T47D (cell line): ENCODE results near the gene ABCG8.
"Not testable (repeated sequence)": the region's sequence is repeated elsewhere in the genome, so short reads cannot be mapped to it uniquely, and the experiment has no call there.

Source experiments
- DNase-seq, 2 experiments: peaks; one replicate each; pipeline versions ENCODE4 v3.0.0 to v3.0.0-alpha.2; 2011 to 2012; ENCODE audit warnings: low read depth in 1 of 2, low spot score in 1 of 2
- JUND ChIP-seq: IDR thresholded peaks from 2 replicates; pipeline ENCODE4 v1.6.1; 2012; ENCODE audit warnings: low read depth
- in situ Hi-C: cut with HindIII; loops from 2 replicates; pipeline ENCODE4 v1.10.0; 2016; ENCODE audit warnings: low sequenced_read_pairs, low pct_unique_long_range_greater_than_20kb

Gene ABCG8

DNA sequence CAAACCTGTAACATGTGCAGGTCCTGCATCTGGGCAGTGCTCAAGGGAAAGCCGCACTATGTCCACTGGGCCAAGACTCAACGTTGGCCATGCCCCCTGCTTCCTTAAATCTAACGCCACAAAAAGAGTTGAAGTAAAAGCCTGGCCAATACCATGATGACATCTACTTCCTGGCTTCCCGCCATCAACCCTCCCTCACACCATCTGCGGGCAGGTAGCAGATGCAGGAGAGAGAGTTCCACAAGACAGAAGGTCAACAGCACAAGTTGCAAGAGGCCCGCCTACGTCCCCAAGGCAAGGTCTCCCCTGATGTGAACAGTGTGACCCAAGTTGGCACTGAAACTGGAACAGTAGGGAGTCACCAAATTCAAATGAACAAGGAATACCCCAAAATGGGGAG, 48.4 kb downstream of the ABCG8 start:
- in situ Hi-C loops: no loop called here
- TF ChIP-seq JUND: no peak

DNA sequence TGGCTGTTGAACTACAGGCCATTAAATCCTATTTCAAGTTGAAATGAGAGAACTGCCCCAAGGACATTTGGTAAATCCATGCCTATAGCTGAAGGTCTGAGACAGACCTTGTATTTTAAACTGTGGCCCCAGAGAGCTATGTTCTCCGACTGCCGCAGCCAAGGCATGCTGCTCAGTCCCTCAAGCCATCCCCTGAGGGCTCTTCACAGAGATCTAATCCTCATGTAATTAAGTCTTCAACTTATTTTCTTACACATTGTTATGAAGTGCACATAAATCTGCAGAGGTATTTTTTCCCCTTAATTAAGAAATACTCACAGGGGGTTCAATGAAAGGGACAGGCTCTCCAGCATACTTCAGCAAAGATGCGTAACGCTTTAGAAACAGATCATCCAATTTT, 50.6 kb downstream of the ABCG8 start:
- in situ Hi-C loops: no loop called here
- no peak for DNase-seq
- no peak for TF ChIP-seq JUND

More for the DNA sequence above, 48.4 kb downstream of the ABCG8 start:
- no peak for DNase-seq

DNA sequence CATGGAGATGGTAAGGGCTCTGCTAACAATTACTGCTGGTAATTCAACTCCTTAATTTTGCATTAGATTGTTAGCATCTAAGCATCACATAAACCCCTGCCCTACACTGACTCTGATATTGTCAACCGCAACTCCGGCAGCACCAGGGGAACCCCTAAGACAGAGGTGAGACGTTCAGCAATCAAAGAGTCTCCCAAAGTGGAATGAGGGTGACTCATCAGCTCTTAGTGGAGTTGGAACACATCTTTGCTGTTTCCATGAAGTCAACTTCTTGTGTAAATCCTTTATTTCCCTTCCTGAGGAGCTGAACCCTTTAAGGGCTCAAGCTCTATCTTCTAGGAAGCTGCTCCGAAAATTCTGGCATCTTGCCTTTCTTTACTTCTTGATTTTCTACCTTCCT, 52.1 kb downstream of the ABCG8 start:
- in situ Hi-C loops: no loop called here
- no peak for DNase-seq
- TF ChIP-seq JUND: no peak

DNA sequence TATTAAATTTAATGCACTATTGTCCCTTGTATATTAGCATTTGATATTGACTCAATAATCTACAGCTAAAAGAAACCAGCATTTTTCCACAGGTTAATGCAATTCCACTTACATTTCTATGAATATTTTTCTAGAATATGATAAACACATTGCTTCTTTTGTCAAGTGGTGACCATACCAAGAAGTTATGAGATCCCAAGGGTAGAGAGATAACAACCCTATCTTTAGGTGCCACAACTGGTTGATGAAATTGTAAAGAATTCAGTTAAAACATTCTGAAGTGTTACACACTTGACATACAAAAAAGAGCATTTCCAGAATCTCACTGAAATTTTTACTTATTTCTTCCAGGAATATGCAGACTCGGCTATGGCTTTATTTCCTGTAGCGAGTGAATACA, 56.0 kb downstream of the ABCG8 start:
- no peak for TF ChIP-seq JUND
- DNase-seq: no peak
- in situ Hi-C loops: no loop called here

DNA sequence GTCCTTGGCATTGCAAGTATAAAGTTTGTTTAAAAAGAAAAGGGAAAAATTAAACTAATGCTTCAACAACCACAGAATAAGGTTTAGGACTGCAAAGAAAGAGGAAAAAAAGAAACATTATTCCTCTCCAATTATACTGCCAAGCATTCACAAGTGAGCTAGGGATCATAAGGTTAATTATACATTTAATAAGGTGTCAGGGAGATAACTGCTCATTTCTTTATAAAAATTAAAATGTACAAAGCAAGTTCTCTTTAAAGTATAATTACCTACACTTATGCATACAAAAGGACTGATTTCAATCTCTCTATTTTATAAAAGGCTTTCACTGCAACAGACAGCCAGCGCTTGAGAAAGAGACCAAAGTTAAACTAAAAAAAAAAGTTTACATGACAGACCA, 58.1 kb downstream of the ABCG8 start:
- in situ Hi-C loops: no loop called here
- no peak for TF ChIP-seq JUND
- no peak for DNase-seq

DNA sequence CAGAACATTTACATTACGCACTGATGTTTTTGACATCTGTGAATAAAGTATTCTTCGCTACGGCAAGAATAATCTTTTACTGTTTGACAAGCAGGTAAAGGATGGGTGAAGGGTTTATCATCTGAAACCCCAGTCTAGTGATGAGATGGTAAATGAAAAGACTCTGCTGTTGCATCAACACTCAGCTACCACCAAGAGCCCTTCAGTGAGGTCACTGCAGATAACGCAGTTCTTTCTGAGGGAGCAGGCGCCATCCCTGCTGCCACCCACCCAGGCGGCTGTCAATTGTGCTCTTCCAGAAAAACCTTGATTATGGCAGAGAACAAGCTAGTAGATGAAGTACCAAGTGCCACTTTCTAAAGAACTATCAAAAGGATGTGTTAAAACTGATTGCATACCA, 58.7 kb downstream of the ABCG8 start:
- no peak for TF ChIP-seq JUND

DNA sequence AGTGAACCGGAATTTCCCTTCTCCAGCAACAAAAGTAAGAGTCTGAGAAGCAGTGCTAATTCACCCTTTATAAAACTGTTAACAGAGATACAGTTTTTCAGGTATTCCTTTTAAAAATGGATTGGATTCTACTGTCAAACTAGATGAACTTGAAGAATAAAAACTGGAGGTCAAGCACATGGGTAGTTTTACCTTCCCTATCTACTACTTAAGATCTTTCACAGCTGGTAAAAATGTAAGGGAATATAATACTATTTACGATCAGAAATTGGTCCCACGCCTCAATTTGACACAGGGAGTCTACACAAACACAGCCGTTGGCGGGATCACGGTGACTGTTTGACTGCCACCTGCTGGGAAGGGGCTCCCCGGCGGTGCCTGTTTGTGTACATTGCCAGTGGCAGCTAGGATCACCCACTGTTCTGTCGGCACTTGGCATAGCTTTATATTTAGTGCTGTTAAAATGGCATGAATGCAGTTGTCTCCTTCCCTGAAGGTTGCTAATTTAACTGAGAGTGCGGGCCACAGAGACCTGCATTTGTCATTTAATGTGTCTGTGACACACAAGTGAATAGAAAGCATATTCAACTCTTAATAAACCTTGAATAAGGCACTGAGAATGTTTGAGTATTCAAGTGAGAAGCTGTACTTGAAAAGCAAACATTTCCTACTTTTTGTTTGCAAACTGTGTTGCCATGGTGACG, 59.5 kb downstream of the ABCG8 start:
- no peak for TF ChIP-seq JUND
- in situ Hi-C loops: no loop called here
- DNase-seq: peak; percentile 8 to 56

More for the DNA sequence above, 58.7 kb downstream of the ABCG8 start:
- in situ Hi-C loops: no loop called here
- no peak for DNase-seq

DNA sequence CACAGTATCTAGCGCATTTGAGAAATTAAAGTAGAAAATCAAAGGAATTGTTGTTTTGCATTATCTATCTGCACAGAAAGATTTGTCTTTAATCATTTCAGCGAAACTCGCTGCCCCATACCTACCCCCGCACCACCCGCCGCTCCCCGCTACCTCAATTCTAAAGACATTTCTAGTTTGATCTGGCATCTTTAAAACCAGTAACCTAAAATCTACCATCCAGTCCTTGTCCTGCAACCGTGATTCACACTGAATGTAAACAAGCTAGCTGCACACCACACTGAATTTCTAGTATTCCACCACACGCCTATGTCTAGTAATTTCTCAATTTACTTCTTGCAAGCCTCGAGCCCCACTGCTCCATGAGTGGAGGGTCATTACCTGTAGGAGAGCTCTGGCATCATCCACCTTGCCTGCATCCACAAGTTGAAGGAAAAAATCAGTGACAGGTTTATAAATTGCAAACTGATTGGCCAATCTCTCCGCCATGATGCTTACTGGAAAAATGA, 60.1 kb downstream of the ABCG8 start:
- DNase-seq: no peak
- TF ChIP-seq JUND: no peak
- in situ Hi-C loops: no loop called here

DNA sequence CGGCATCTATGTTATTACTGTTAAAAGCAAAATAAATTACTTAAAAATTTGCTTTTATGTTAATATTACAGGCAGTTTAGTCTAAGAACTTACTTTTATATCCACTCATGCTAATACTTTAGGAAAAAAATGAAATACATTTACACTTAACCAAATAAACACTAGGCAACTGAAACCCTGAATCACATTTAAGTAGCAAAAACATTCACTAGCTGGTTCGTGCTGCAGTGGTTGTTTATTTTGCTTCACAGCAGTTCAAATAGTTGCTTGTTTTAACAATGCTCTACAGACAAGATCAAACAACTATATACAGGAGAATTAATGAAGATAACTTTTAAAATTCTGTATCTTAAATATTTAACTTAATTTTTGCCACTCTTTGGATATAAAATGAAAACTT, 60.8 kb downstream of the ABCG8 start:
- in situ Hi-C loops: no loop called here
- no peak for DNase-seq
- no peak for TF ChIP-seq JUND

DNA sequence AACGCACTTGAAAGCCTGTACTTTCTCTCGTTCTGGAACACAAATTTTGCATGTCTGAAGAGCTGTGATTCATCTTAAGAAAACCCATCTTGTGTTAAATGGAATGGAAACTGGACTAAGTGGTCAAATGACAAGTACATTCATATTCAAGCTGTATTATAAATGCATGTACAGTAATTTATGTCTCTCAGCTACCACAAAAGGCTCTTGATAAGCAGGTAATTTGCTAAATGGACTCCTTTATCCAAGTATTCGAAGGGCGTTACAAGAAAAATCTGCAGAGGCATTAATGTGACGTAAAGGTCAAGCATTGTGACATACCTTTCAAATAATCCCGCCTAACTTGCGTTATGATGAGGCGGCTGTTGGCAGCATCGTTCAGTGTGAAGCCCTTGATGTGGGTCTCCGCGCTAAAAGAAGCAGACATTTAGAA, 66.6 kb downstream of the ABCG8 start:
- TF ChIP-seq JUND: no peak
- in situ Hi-C loops: no loop called here
- DNase-seq: no peak

DNA sequence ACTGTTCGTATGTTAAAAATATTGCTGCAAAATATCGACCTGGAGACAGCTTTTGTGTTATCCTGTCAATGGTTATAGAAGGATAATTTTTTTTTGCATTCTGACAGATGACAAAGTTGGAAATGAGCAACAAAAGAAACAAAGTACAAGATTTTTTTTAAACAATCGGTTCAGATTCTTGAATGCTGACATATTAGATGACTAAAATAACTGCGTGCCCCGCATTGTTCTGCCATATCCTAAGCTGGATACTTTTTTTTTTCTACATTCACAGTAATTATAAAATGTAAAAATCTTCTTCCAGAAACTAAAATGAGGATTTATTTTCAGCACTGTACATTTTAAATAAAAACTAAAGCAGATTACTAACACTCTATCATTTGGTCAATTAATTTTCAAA, 67.1 kb downstream of the ABCG8 start:
- no peak for TF ChIP-seq JUND
- in situ Hi-C loops: no loop called here
- DNase-seq: no peak

DNA sequence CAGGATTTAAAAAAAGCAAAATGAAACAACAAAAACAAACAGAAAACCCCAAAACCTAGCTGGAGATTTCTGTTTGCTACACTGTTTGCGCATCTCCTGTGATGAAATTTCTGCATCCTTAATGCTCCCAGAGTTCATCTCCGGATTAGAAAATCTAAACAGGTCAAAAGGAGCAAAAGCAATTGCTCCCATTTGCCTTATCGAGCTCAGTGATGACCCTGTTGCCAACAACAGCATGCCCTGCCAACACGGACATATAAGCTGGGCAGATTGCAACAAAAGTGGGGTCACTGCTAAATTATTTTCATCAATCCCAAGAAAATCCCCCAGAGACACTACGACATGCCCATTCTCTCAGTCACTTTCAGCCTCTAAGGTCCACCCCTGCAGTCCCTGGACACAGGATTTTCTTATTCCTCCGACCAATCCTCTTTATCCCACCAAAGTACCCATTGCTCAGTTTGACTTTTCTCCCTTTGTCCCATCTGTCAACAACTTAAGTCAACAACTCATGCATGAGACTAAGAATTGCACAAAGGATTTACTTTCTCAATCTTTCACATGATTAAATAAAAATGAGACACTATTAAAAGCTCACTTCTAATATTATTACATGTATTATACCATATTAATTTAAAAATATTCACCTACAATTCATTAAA, 67.8 kb downstream of the ABCG8 start:
- in situ Hi-C loops: no loop called here
- TF ChIP-seq JUND: no peak
- DNase-seq: no peak

DNA sequence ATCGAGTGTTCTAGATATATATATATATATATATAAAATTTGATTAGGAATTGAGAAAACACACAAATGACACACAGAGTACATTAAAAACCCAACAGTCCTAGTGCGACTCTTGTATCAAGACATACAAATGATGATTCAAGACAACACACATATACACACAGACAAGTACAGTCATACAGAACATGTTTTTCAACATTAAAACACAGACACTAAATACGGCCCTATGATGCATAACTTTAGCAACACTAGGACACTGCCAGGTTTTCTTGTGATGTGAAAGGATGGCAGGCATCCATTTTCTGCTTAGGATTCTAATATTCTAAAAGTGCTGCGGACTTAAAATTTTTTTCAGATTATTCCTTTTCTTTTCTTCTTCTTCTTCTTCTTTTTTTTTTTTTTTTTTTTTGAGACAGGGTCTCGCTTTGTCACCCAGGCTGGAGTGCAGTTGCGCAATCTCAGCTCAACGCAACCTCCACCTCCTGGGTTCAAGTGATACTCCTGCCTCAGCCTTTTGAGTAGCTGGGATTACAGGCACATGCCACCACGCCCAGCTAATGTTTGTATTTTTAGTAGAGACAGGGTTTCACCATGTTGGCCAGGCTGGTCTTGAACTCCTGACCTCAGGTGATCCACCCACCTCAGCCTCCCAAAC, 72.5 kb downstream of the ABCG8 start:
- DNase-seq, in situ Hi-C loops: not testable (repeated sequence)
